ENCODE measurements around the gene KCNA5. TPM values are rescaled to one million over a fixed set of nuclear protein-coding genes. Genes with fewer than 3 reads are reported as not detected.

KCNA5 gene
- total RNA-seq (not detected), total RNA-seq (0 to 0.37 (median 0) reads per million in 172 experiments)
- polyA plus RNA-seq (2013, experiment 1 of 2): 0.23 TPM
- polyA plus RNA-seq (2013, experiment 2 of 2): 0.12 TPM

- CTCF ChIA-PET: no interaction called here
- POLR2A ChIA-PET: no interaction called here
These were observed at the start of gene KCNA5 for GRCh38 chr12:5043589-5044419. KCNA5 (plus strand) TSS chr12:5043879; CDS start chr12:5044148, 269 bp downstream.

GRCh38 chr12:4994622-4995021 lies 49.1 kb upstream of the KCNA5 start:
- intact Hi-C loops (cut with DNase I, micrococcal nuclease): no loop called here
- ATAC-seq (ENCODE audit: poor library complexity) (no peak), DNase-seq (no peak)
- H3K27me3 Mint-ChIP-seq: peaks cover 45% of the 10 kb centered on the region
- no peak overlapping the region for H3K4me3 Mint-ChIP-seq
- H3K27ac ChIP-seq (ENCODE audit: low read depth in 1 of 2, low read length in 2 of 2): no peak overlapping the region
- no peak overlapping the region for H3K4me3 ChIP-seq (ENCODE audit: low read length)
- H3K27ac Mint-ChIP-seq: no peak overlapping the region
- no peaks in the 10 kb centered on the region for H3K36me3 ChIP-seq (ENCODE audit: insufficient read depth, low read length)
- H3K4me1 Mint-ChIP-seq (ENCODE audit: low read depth): no peaks in the 10 kb centered on the region
- CTCF ChIA-PET: no interaction called here
- no peaks in the 10 kb centered on the region for H3K9me3 Mint-ChIP-seq
- H3K27me3 ChIP-seq (ENCODE audit: control insufficient read depth in 1 of 2, insufficient read depth in 2 of 2, low read length in 2 of 2): peaks cover 3 to 4% of the 10 kb centered on the region in 2 experiments
- no peak for TF ChIP-seq CTCF (IDR thresholded peaks at IDR 0.05)
- no peaks in the 10 kb centered on the region for H3K9me3 ChIP-seq (ENCODE audit: control insufficient read depth in 1 of 2, insufficient read depth in 1 of 2, low read length in 2 of 2)
- H3K36me3 Mint-ChIP-seq (ENCODE audit: low read depth): no peaks in the 10 kb centered on the region
- POLR2A ChIA-PET: no interaction called here
- no peaks in the 10 kb centered on the region for H3K4me1 ChIP-seq (ENCODE audit: insufficient read depth, low read length)

More at GRCh38 chr12:5043589-5044419, at the start of gene KCNA5:
- no peaks in the 10 kb centered on the region for H3K4me1 Mint-ChIP-seq (ENCODE audit: low read depth)
- Histone ChIP-seq H3K4me3 (ENCODE audit: low read length) (no peak within 1 kb of the TSS), H3K36me3 (ENCODE audit: insufficient read depth, low read length) (no peaks in the 10 kb centered on the region), H3K27me3 (ENCODE audit: control insufficient read depth in 1 of 2, insufficient read depth in 2 of 2, low read length in 2 of 2) (peaks cover 18% of the 10 kb centered on the region in 2 experiments), H3K4me1 (ENCODE audit: insufficient read depth, low read length) (no peaks in the 10 kb centered on the region), H3K27ac (ENCODE audit: low read depth in 1 of 2, low read length in 2 of 2) (no peak within 1 kb of the TSS), H3K9me3 (ENCODE audit: control insufficient read depth in 1 of 2, insufficient read depth in 1 of 2, low read length in 2 of 2) (peaks cover 0 to 21% of the 10 kb centered on the region in 2 experiments)
- no peak for TF ChIP-seq CTCF (IDR thresholded peaks at IDR 0.05)
- H3K27ac Mint-ChIP-seq: no peak within 1 kb of the TSS
- no peaks in the 10 kb centered on the region for H3K36me3 Mint-ChIP-seq (ENCODE audit: low read depth)
- H3K27me3 Mint-ChIP-seq: peaks cover 59% of the 10 kb centered on the region
- H3K9me3 Mint-ChIP-seq: no peaks in the 10 kb centered on the region
- intact Hi-C loops (cut with DNase I, micrococcal nuclease): no loop called here
- DNase-seq (peak in 1 of 14 experiments; percentile 9), ATAC-seq (ENCODE audit: poor library complexity) (no peak)
- no peak within 1 kb of the TSS for H3K4me3 Mint-ChIP-seq

GRCh38 chr12:4996714-4997113 lies 47.0 kb upstream of the KCNA5 start:
- Mint-ChIP-seq H3K4me1 (ENCODE audit: low read depth) (no peaks in the 10 kb centered on the region), H3K27ac (no peak overlapping the region), H3K27me3 (peaks cover 38% of the 10 kb centered on the region), H3K36me3 (ENCODE audit: low read depth) (no peaks in the 10 kb centered on the region), H3K9me3 (no peaks in the 10 kb centered on the region), H3K4me3 (no peak overlapping the region)
- ChIA-PET CTCF (no interaction called here), POLR2A (no interaction called here)
- H3K4me1 ChIP-seq (ENCODE audit: insufficient read depth, low read length): no peaks in the 10 kb centered on the region
- DNase-seq: no peak
- intact Hi-C loops (cut with DNase I, micrococcal nuclease): no loop called here
- no peak overlapping the region for H3K4me3 ChIP-seq (ENCODE audit: low read length)
- no peak for TF ChIP-seq CTCF (IDR thresholded peaks at IDR 0.05)
- no peaks in the 10 kb centered on the region for H3K36me3 ChIP-seq (ENCODE audit: insufficient read depth, low read length)
- no peak for ATAC-seq (ENCODE audit: poor library complexity)
- H3K9me3 ChIP-seq (ENCODE audit: control insufficient read depth in 1 of 2, insufficient read depth in 1 of 2, low read length in 2 of 2): no peaks in the 10 kb centered on the region
- peaks cover 3 to 8% of the 10 kb centered on the region in 2 experiments for H3K27me3 ChIP-seq (ENCODE audit: control insufficient read depth in 1 of 2, insufficient read depth in 2 of 2, low read length in 2 of 2)
- H3K27ac ChIP-seq (ENCODE audit: low read depth in 1 of 2, low read length in 2 of 2): no peak overlapping the region
